Amniotic stem cell (primary cell): ENCODE data around the gene ZNF311.
A peak's percentile ranks its signal among the peaks of the same experiment; 100 is the strongest.

Source experiments
- DNase-seq: peaks from one replicate; lab custom pipeline; 2025; lab: John Stamatoyannopoulos, UW

ZNF311 gene

DNA sequence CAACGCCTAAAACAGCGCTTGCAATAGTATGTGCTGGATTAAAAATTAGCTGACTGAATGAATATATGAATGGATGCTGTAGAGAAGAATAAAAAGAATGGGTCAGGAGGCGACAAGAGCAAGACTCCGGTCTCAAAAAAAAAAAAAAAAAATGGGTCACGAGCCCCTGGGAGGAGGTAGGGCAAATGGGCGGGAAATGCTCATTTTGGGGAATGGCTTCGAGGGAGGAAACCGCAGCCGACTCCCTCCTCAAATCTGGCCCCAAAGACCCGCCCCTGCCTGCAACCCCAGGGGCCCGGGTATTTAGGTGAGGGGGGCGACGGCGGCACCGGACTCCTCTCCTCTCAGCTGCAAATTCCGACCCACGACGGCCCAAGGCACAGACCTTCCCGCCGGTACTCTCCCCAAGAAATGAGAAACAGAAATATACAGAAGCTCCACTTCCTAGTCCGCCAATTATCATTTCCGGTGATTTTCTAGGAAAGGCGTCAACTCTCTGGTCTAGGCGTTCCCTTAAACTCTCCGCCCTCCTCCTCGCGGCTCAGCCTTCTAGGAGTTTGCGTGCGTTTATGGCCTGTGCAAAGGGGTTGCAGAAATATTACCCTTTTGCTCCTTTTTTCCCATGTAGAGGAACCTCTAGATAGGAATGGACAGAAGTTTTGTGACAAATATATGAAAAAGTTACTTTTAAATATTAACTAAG is at the start of gene ZNF311:
TSS of gene ZNF311 (minus strand) at position 133 of the 703 bp plus-strand sequence. CDS start 1,361 bp downstream, outside the sequence.
- DNase-seq = no peak

DNA sequence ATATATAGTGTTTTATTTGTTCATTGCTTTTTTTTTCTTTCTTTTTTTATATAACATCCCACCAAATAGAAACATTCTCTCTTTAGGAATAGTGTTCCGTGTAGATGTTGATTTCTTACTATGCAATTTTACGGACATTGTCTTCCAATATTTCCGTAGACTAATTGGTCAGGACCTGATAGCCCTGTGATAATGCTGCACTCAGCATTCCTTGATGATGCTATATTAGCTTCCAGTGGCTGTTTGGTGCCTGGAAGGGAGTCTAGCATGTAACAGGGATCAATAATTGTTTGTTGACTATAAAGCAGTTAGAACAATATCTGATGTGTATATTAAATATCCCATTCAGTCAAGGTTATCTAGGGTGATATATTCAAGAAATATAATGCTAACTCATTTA is 46.6 kb upstream of the ZNF311 start:
- DNase-seq = no peak

DNA sequence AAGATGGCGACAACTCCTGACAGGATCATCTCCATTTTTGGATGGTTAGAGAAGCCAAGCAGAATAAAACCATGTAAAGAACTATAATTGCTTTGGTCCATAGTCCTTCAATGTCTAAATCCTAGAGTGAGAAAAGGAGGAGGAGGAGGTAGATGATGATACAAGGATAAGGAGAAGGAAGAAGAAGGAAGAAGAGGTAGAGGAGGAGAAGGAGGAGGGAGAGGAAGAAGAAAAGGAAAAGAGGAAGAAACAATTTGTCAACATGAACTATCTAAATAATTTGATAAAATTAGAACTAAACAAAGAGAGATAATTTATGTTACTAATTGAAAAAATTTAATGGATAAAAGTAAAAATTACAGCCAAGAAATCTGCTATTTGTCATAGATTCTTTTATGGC is 40.0 kb upstream of the ZNF311 start, which contains the start of gene OR2W1:
TSS of gene OR2W1 (minus strand) at position 101 of the 400 bp plus-strand sequence. CDS start at position 101, 0 bp downstream.
- no peak for DNase-seq

DNA sequence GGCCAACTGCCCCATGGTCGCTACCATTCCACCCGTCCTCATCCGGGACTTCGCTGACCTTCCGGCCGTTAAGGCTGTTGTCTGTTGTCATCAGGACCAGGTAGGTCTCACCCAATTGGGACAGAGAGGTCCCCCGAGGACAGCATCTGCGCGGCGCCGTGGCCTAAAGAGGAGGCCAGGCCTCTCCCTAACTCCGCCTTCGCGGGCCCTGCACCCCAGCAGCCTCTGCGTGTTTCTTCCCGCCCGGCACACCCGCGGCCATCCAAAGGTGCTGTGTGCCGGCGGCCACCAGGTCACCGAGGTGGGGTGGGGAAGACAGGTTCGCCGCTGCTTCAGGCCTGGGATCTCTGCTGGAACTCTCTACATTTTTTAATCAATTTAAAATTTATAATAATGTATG is 30.8 kb upstream of the ZNF311 start:
- no peak for DNase-seq

DNA sequence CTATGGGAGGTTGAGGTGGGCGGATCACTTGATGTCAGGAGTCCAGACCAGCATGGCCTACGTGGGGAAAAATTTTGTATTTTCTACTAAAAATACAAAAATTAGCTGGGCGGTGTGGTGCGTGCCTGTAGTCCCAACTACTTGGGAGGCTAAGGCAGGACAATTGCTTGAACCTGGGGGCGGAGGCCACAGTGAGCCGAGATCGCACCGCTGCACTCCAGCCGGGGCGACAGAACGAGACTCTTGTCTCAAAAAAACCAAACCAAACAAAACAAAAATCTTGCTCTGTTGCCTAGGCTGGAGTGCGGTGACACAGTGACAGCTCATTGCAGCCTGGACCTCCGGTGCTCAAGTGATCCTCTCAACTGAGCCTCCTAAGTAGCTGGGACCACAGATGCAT is 23.7 kb upstream of the ZNF311 start:
- DNase-seq = no peak

DNA sequence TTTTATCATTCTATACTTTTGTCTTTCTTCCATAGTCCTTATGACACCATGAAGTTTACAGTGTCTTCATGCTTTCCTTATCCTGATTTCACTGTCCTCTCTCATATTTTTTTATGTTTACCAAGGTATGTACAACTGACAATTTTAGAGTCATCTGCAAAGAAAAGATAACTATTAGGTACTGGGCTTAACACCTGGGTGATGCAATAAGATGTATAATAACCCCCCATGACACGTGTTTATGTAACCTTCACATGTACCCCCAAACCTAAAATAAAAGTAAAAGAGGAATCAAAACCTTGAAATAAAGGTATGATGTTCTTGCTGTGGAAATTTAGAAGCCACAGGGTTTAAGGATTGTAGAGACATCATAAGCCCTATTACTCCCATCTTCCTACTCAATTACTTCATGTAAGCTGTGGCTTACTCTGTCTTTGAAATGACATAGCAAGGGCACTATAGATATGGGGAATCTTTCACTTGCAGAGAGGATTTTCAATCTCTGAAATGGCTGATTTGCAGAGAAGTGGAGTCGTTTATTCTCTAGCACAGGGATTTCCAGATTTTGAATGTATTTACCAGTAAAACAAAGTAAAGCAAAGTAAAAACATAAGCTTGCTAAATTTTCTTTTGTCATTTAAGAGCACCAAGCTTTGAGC is 20.9 kb upstream of the ZNF311 start:
- DNase-seq = no peak

DNA sequence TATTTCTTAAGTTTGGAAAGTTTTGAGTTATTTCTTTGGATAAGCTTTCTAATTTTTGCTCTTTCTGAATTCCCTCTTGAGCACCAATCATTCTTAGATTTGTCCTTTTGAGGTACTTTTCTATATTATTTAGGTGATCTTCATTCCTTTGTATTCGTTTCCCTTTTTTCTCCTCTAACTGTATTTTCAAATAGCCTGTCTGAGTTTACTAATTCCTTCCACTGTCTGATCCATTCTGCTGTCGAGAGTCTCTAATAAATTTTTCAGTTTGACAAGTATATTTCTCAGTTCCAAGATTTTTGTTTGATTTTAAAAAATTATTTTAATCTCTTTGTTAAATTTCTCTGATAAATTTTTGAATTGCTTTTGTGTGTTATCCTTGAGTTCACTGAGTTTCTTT is 16.3 kb upstream of the ZNF311 start:
- no peak for DNase-seq

DNA sequence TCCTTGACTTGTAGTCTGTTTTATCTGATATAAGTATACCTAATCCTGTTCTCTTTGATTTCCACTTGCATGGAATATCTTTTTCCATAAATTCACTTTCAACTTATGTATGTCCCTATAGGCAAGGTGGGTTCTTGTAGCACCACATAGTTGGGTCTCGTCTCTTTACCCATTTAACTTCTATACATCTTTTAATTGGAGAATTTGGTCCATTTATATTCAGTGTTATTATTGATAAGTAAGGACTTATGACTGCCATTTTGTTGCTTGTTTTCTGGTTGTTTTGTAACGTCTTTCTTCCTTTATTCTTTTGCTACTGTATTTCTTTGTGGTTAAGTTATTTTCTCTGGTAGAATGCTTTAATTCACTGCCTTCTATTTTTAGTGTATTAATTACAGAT is 14.5 kb upstream of the ZNF311 start:
- no peak for DNase-seq

DNA sequence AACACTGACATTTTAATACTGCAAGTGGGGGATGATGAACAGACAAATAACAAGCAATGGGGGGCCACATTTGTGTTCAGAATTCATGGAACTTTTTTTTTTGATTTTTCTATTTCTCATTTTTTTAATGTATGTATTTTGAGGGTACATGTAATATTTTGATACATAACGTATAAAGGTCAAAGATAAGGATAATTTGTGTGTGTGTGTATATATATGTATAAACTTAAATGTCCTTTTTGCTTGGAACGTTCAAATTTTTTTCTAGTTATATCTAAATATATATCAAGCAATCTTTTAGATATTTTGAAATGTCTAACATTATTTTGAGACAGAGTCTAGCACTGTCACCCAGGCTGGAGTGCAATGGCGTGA is 12.3 kb upstream of the ZNF311 start:
- no peak for DNase-seq

DNA sequence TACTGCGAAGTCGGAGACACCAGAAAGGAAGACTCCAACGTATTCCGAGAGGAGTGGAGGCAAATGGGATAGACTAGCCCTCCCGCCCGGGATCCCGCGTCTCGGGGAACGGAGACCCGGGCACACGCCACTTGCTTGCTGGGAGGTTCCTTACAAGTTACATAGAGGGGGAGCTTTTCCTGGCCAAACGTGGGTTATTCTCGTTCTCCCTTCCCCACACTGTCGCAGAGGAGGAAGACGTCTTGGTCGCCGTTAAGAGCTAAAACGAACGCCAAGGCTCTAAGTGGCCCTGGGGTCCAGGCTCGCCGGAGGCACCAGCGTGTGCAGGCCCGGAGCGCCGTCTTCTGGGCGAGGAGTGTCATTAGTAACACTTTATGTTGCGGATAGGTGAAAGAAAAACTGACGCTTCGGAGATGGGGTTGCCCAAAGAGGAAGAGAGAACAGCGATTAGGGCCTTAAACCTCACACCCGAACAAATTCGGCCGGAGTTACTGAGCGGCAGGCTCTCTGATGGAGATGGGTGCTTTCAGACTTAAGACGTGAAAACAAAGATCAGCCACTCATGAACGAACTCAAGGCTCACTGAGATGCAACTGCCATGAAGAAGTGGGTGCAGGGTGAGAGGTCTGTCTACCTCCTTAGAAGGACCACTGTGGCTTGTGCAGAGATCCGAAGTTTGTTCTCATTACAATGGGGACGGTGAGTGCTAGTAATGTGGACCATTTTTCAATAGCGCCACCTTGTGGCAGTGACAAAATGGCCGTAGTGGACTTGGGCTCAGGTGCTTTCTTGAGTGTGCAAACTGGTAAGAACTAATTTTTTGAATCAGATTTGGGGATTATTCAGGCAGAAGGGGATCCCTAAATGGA is 11.7 kb upstream of the ZNF311 start:
- DNase-seq = peak; percentile 29

DNA sequence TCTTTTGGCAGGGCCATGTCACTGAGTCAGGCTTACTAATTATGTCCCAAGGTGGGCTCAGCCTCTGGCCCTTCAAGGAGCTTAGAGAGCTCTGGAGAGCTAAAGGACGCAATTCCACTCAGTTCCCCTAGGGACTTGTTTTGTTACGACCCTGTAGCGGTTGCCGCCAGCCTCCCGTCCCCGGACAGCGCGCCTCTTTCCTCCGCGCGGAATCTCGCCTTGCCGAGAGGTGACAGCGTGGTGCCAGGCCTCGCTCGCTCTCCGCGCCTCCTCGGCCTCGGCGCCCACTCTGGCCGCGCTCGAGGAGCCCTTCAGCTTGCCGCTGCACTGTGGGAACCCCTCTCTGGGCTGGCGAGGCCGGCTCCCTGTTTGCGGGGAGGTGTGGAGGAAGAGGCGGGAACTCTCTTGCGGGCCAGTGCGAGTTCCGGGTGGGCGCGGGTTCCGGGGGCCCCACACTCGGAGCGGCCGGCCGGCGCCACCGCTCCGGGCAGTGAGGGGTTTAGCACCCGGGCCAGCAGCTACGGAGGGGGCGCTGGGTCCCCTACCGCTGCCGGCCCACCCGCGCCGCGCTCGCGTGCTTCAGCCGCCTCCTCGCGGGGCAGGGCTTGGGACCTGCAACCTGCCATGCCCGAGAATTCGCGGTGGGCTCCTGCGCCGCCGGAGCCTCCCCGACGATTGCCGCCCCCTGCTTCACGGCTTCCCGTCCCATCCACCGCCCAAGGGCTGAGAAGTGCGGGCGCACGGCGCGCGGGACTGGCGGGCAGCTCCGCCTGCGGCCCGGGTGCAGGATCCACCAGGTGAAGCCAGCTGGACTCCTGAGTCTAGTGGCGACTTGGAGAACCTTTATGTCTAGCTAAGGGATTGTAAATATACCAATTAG is 9.9 kb upstream of the ZNF311 start:
- DNase-seq = no peak

DNA sequence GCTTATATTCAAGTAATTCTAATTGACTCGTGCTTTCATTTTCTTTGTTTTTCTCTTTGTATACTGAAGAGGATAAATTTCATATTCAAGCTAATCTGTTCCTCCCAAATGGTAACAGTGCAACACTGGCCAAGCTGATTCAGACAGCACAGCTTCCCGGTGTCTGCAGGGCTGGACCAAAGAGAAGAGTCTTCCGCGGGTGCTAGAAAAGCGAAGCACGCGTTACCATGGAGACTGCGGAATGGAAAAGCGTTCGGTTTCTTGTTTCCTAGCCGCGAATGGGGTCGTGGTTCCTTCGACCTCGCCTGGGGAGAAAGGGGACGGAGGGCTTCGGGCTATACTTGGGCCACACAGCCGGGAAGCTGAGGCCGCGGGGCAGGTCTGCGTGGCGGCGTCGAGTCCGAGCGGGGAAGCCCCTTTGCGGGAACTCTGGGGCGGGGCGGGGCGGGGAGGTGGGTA is 6.2 kb upstream of the ZNF311 start:
- DNase-seq = peak; percentile 49

DNA sequence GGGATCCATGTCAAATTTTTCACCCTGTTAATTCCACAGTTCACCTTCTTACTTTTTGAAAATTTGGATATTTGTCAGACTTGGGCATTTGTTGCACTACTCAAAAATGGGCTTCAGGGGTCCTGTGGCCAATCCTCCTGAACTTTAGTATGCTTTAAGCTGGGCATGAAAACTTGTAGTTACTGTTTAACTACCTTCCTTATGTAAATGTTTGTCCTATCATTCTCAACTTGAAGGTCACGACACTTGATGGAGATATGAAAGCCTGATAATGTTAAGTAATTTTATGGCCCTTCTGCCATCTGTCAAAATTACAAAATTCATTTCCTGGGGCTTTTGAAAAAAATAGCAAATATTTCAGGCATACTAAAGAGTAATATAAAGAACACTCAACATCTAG is 4.2 kb upstream of the ZNF311 start:
- DNase-seq = no peak

DNA sequence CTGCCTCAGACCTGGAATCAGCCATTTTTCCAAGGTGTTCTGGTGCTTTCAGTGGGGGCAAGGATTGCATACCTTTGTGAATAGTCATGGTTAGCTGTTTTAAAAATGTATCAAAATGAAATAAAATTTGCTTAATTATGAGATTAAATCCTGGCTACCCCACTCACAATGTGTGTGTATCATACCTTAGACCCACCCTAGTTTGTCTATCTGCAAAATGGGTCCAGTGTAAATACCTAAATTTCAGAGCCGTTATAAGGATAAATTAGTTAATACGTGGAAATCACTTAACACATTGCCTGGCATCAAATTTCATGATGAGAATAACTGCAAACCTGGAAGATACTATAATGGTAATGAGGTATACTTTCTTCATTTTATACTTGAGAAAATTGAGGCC is 3.0 kb upstream of the ZNF311 start:
- no peak for DNase-seq

DNA sequence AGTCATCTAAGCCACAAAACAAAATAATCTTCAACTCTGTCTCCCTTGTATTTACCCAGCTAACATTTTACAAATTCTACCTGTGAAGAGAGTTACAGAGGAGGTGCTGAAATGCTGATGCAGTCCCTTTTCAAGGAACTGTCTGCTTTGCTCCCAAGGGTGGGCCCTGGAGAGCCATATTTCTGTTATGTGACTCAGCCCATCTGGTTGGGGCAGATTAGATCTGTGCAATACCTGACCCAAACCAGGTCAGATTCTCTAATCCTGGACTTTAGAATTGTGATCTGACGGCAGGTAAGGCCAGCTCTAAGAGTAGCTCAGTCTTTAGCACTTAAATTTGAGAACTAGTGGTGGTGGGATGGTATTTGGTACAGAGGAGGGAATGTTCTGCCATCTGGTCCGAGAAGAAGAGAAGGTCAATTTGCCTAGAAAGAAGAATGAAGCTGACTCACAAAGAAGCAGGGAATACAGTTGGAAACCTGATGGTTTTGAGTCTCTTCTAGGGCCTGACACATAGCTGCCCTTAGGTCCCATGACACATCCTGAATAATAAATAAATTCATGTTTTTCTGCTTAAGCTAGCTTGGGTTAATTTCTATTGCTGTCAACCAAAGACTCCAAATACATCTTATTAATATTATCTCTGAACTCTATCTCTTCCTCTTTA is 8.1 kb downstream of the ZNF311 start:
- DNase-seq = no peak

DNA sequence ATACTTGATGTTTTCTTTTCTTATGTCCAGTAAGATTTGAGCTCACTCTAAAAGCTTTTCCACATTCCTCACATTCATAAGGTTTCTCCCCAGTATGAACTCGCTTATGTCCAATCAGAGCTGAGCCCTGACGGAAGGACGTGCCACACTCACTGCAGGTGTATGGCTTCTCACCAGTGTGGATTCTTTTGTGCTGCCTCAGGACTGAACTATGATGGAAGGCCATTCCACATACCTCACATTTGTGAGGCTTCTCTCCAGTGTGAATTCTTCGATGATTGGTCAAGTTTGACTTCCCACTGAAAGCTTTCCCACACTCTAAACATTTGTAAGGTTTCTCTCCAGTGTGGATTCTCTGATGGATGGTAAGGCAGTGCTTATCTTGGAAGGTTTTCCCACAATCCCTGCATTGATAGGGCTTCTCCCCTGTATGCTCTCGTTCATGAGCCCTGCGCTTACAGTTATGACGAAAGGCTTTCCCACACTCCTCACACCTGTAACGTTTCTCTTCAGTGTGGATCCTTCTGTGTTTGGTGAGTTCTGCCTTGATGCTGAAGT is 9.9 kb downstream of the ZNF311 start:
- DNase-seq = no peak

DNA sequence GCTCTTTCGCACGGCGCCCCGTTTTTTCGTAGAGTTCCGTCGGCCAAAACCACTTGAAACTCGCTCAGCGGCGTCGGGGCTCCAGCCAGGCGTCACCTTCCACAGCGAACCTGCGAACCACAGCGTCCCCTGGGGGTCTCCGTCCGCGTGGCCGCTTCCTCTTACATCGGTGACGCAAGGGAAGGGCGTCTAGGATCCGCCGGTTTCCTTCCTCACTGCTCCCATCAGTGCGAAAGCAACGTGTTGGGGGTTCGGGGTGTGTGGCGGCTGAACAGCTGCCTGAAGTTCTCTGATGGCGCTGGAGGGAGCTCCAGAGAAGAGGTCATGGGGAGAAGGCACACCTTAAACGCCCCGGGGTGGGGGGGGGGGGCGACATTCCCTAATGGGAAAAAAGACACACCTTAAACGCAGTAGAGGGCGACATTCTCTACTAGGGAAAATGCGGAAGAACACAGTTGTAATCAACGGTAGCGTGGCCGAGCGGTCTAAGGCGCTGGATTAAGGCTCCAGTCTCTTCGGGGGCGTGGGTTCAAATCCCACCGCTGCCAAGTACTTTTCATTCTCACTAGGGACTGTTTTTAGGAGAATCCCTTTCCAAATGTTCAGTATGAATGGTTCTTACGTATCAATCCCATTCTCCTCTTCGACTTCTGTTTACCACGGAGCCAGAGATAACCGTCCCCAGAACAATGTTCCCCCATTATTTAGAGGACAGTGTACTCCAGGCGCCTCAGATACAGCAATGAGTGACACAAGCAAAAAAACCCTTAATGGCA is 16.4 kb downstream of the ZNF311 start:
- DNase-seq = no peak

DNA sequence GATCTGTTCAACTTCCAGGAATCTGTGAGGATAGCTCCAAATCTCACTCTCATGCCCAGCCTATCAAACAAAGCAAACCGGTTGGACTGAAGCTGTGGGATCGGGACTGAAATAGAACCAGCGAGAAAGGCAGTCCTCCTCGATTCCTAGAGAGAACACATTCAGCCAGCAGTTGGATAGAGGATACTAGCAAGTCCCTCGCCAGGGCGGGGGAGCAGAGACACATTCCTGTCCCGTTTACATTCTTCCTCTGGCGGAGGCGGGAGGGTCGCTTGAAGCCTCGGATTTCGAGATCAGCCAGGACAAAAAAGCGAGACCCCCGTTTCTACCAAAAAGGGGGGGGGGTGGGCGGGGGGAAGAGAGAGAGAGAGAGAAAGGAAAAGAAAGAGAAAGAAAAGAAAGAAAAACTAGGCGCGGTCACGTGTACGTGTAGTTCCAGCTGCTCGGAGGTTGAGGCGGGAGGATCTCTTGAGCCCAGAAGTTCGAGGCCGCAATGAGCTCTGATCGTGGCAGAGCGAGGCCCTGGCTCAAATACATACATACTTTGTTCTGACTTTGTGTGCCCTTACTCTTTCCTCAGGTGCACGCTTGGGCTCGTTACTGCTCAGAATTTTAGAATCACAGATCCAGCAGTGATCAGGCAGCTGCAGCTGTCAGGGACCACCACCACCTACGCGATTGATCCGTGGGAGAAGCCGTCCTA is 19.5 kb downstream of the ZNF311 start:
- DNase-seq = peak; percentile 87

DNA sequence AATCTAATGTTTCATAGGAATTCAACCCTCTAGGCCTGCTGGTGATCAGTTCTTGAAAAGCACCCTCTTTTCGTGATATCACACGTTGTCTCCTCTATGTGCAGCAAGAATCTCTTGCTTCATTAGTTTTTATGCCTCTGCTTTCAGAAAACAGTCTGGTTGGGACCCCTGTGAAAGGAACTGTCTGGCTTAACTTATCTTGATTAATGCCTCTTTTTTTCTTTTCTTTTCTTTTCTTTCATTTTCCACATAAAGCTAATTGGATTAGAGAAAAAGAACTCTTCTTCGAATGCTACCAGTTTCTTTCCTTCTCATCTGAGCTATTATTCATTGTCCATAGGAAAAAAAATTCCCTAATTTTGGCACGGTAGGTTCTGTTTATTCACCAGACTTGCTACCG is 21.3 kb downstream of the ZNF311 start:
- DNase-seq = no peak
